Muscle layer of duodenum (tissue), 2 donors: ENCODE measurements around the gene TRAF3IP1.
"Not testable (repeated sequence)": the region's sequence is repeated elsewhere in the genome, so short reads cannot be mapped to it uniquely, and the experiment has no call there.

Source experiments
- H3K27ac ChIP-seq: one replicate; pipeline ENCODE4 v1.7.0; 2013; ENCODE audit warnings: mild to moderate bottlenecking, low read length
- H3K27me3 ChIP-seq: one replicate; pipeline ENCODE4 v1.7.0; 2013; ENCODE audit warnings: low read depth, mild to moderate bottlenecking, control low read depth, low read length
- H3K36me3 ChIP-seq, 2 donors: one replicate each; pipeline ENCODE4 v1.7.0; 2013; ENCODE audit warnings: low read length in 2 of 2, control low read depth in 1 of 2, mild to moderate bottlenecking in 1 of 2; ENCODE audit not compliant: insufficient read depth in 2 of 2, control insufficient read depth in 1 of 2
- H3K4me1 ChIP-seq, 2 donors: one replicate each; pipeline ENCODE4 v1.7.0; 2013; ENCODE audit warnings: low read length in 2 of 2, mild to moderate bottlenecking in 2 of 2, control low read depth in 1 of 2, moderate library complexity in 1 of 2; ENCODE audit not compliant: insufficient read depth in 2 of 2, control insufficient read depth in 1 of 2
- H3K4me3 ChIP-seq, 2 donors: one replicate each; pipeline ENCODE4 v1.7.0; 2013; ENCODE audit warnings: low read length in 2 of 2, low read depth in 1 of 2, mild to moderate bottlenecking in 1 of 2
- H3K9me3 ChIP-seq, 2 donors: one replicate each; pipeline ENCODE4 v1.7.0; 2013; ENCODE audit warnings: low read length in 2 of 2, control low read depth in 1 of 2, mild to moderate bottlenecking in 1 of 2; ENCODE audit not compliant: control insufficient read depth in 1 of 2
- donor health status: healthy.

The TRAF3IP1 gene

GRCh38 chr2:238334885-238335284 lies 14.6 kb downstream of the TRAF3IP1 start:
- Histone ChIP-seq H3K27me3 (no peaks in the 10 kb centered on the region), H3K9me3 (no peaks in the 10 kb centered on the region), H3K27ac (no peak overlapping the region), H3K4me1 (no peaks in the 10 kb centered on the region), H3K4me3 (no peak overlapping the region), H3K36me3 (peaks cover 14 to 25% of the 10 kb centered on the region in 2 donors)

DNA sequence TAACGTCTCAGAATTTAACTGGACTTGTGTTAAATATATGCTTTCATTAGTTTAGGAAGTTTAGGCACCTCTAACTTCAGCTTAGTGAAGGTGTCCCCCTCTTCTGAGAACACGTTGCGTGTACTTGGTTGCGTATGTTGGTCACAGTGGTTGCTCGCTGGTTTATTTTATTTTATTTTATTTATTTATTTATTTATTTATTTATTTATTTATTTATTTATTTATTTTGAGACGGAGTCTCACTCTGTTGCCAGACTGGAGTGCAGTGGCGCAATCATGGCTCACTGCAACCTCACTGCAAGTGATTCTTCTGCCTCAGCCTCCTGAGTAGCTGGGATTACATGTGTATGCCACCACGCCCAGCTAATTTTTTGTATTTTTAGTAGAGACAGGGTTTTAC lies 15.3 kb downstream of the TRAF3IP1 start:
- not testable (repeated sequence) for H3K27me3 ChIP-seq, H3K9me3 ChIP-seq, H3K27ac ChIP-seq, H3K4me1 ChIP-seq, H3K4me3 ChIP-seq
- peaks cover 9 to 20% of the 10 kb centered on the region in 2 donors for H3K36me3 ChIP-seq

- Histone ChIP-seq H3K9me3 (no peaks in the 10 kb centered on the region), H3K4me1 (no peaks in the 10 kb centered on the region), H3K27ac (no peak overlapping the region), H3K36me3 (peaks cover 9 to 20% of the 10 kb centered on the region in 2 donors), H3K27me3 (no peaks in the 10 kb centered on the region), H3K4me3 (no peak overlapping the region)
These were observed 15.8 kb downstream of the TRAF3IP1 start for GRCh38 chr2:238336151-238336550.

DNA sequence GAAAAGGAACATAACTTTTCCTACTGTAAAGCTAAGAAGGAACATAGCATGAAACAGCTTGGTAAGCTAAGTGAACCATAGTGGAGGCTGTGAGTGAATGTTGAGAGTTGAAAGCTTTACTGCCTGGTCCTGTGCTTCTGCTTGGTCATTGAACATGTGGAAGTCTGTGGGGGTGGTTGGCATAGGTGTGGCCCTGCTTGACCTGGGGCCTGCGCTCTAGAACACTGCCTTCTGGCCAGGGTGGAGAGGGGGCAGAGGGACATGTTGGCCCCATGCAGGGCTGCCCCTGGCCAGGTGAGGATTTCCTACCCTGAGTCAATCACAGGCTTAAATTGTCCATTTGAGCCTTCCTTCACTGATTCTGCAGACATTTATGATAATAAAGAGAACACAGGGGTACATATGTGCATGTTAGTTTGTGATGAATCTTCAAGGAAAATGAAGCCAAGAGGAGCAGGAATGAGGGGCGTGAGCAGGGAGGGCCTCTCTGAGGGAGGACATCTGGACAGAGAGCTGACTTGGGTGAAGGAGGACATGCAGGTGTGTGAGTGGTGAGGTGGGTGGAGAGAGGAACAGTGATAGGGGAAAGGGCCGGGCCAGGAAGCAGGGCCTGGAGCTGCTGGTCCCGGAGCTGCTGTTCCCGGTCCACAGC lies 16.6 kb downstream of the TRAF3IP1 start:
- Histone ChIP-seq H3K27me3 (no peaks in the 10 kb centered on the region), H3K36me3 (peaks cover 9 to 20% of the 10 kb centered on the region in 2 donors)

DNA sequence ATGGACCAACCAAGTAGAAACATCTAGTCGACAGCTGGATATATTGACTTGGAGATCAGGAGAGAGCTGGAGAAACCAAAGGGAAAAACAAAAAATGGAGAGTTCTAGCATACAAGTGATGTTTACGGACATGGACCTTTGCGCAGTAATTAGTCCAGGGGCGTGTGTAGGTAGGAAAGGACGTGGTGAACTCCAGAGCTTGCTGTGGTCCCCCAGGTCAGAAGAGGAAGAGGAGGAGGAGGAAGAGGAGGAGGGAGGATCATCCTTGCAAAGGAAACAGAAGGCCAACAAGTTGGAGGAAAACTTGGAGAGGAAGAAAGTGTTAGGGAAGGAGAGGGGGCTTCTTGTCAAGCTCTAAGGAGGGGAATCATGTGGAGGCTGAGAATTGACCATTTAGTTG lies 17.5 kb downstream of the TRAF3IP1 start:
- no peak overlapping the region for H3K4me3 ChIP-seq
- H3K4me1 ChIP-seq: no peaks in the 10 kb centered on the region
- H3K27me3 ChIP-seq: no peaks in the 10 kb centered on the region
- H3K36me3 ChIP-seq: peaks cover 9 to 20% of the 10 kb centered on the region in 2 donors
- no peaks in the 10 kb centered on the region for H3K9me3 ChIP-seq
- no peak overlapping the region for H3K27ac ChIP-seq

More for the DNA sequence above, 16.6 kb downstream of the TRAF3IP1 start:
- Histone ChIP-seq H3K27ac (no peak overlapping the region), H3K9me3 (no peaks in the 10 kb centered on the region), H3K4me3 (no peak overlapping the region), H3K4me1 (no peaks in the 10 kb centered on the region)

- no peaks in the 10 kb centered on the region for H3K9me3 ChIP-seq
- no peaks in the 10 kb centered on the region for H3K27me3 ChIP-seq
- H3K36me3 ChIP-seq: peaks cover 9 to 20% of the 10 kb centered on the region in 2 donors
- H3K4me3 ChIP-seq: no peak overlapping the region
- no peak overlapping the region for H3K27ac ChIP-seq
- H3K4me1 ChIP-seq: no peaks in the 10 kb centered on the region
These were observed 18.5 kb downstream of the TRAF3IP1 start for GRCh38 chr2:238338710-238339394.

DNA sequence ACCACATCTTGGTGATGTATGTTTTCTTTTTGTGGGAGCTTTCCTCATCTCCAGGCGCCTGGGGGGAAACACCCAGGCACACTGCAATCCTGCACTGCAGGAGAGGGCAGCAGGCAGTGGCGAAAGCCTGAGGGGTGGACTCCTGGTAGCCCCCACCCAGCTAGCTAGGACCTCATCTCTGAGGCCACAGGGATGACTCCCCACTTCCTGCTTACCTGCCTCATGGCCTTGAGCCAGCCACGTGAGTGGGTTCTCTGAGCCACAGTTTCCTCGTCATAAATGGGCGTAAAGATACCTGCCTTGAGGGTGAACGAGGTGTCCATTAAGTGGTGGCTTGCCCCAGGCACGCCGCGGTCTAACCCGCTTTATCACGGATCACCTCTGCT lies 19.1 kb downstream of the TRAF3IP1 start:
- no peak overlapping the region for H3K27ac ChIP-seq
- H3K9me3 ChIP-seq: no peaks in the 10 kb centered on the region
- no peaks in the 10 kb centered on the region for H3K27me3 ChIP-seq
- H3K4me3 ChIP-seq: no peak overlapping the region
- H3K36me3 ChIP-seq: peaks cover 6 to 15% of the 10 kb centered on the region in 2 donors
- H3K4me1 ChIP-seq: no peaks in the 10 kb centered on the region

DNA sequence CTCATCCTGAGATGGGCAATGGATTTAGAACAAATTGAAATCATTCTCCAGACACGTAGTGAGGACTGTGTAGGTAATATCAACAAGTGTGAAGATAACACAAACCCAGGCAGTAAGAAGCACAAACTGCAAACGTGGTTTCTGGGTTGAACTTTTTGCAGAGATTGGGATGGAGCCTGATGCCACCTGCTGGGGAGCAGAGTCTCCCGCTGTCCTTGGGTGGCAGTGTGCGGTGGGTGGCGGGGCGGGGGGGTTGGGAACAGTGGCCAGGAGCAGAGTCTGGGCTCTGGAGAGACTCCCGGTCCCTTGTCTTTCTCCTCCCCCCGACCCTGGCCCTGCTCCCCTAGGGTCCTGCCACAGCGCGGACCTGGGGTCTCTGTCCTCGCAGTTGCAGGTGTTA lies 19.5 kb downstream of the TRAF3IP1 start:
- Histone ChIP-seq H3K9me3 (no peaks in the 10 kb centered on the region), H3K4me1 (no peaks in the 10 kb centered on the region), H3K27ac (no peak overlapping the region), H3K36me3 (peaks cover 1 to 15% of the 10 kb centered on the region in 2 donors), H3K27me3 (no peaks in the 10 kb centered on the region), H3K4me3 (no peak overlapping the region)

DNA sequence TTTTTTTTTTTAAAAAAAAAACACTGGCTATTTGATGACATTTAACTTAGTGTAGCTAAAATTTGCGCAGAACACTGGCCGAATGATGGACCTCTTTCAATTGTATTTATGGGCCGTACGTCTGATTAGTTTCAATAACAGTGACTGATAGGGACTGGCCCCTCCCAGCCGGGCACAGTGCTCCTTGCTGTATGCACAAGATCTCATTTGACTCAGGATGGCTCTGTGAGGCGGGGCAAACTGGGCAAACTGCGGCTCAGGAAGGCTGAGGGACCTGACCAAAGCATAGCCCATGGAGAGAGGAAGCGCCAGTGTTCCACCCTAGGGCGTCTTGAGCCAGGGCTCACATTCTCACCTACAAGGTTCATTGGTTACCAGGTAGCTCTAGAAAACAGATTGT lies 21.2 kb downstream of the TRAF3IP1 start:
- H3K4me1 ChIP-seq: no peaks in the 10 kb centered on the region
- H3K36me3 ChIP-seq: peaks cover 0 to 22% of the 10 kb centered on the region in 2 donors
- no peaks in the 10 kb centered on the region for H3K27me3 ChIP-seq
- no peak overlapping the region for H3K4me3 ChIP-seq
- H3K9me3 ChIP-seq: no peaks in the 10 kb centered on the region
- no peak overlapping the region for H3K27ac ChIP-seq

DNA sequence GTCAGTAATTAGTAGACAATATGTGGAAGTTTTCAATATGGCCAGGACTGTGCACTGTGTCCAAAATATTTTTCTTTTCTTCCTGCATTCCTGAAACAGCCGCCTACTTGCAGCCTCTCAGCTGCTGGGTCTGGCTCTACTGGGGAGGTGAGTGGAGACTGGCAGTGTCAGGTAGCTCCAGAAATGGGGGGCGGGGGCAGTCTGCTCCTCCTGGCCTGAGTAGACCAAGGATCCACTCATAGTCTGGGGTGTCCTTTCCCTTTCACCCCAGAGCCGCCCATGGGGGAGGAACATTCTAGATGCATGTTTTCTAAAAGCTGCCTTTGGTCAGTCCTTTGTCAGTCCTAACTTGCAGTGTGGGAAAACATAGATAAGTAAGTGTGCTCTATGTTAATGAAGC lies 23.7 kb downstream of the TRAF3IP1 start:
- no peak overlapping the region for H3K4me3 ChIP-seq
- H3K9me3 ChIP-seq: no peaks in the 10 kb centered on the region
- H3K27ac ChIP-seq: no peak overlapping the region
- no peaks in the 10 kb centered on the region for H3K4me1 ChIP-seq
- H3K27me3 ChIP-seq: no peaks in the 10 kb centered on the region
- peaks cover 8 to 27% of the 10 kb centered on the region in 2 donors for H3K36me3 ChIP-seq

DNA sequence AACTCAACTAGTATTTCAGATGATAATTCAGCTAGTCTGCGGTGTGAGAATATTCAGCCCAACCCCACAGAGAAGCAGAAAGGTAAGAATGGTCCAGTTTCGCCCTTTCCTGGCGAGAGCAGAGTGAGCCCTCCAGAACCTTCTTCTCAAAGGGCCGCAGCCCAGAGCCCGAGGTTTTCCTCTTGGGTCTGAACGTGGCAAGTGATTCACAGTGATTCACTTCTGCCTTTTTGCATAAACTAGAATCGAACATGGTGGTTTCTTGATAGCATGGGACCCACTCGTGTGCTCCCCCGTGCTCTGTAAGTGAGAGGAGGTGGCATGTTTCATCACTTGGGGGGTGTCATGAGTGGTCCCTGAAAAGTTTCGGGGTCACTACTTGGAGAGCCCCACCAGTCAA lies 24.2 kb downstream of the TRAF3IP1 start:
- H3K4me3 ChIP-seq: no peak overlapping the region
- H3K36me3 ChIP-seq: peaks cover 12 to 27% of the 10 kb centered on the region in 2 donors
- H3K4me1 ChIP-seq: no peaks in the 10 kb centered on the region
- no peak overlapping the region for H3K27ac ChIP-seq
- H3K9me3 ChIP-seq: no peaks in the 10 kb centered on the region
- H3K27me3 ChIP-seq: no peaks in the 10 kb centered on the region
